HEK293 (cell line): ENCODE measurements around the gene ADAMTSL2.

Experiments
- CTCF ChIA-PET: fragments of 350-600 bp; formaldehyde crosslinking; extraction: SDS; loops from one replicate; lab custom pipeline; 2021; ENCODE audit warnings: antibody characterized with exemption; lab: Yijun Ruan, JAX
- POLR2A ChIA-PET: fragments of 300-600 bp; formaldehyde crosslinking; extraction: SDS; loops from one replicate; lab custom pipeline; 2020; ENCODE audit warnings: antibody characterized with exemption, inconsistent platforms; lab: Yijun Ruan, JAX
- H3K27ac ChIP-seq: fragments of 200-500 bp; sonication (Bioruptor generic); 2 replicates; pipeline ENCODE4 v1.5.1; 2014; ENCODE audit warnings: low read depth, low read length, control low read depth, inconsistent platforms; ENCODE audit errors: extremely low read depth
- H3K36me3 ChIP-seq, 2 experiments: fragments of 200-500 bp in 1 of 2; sonication (Bioruptor generic) in 1 of 2; 1 replicate in 1 of 2; 2 replicates in 1 of 2; pipeline ENCODE4 v1.5.1; 2014 to 2017; ENCODE audit warnings: inconsistent platforms in 2 of 2, low read length in 2 of 2; ENCODE audit not compliant: control insufficient read depth in 2 of 2, insufficient read depth in 1 of 2
- H3K4me1 ChIP-seq: fragments of 200-500 bp; sonication (Bioruptor generic); 2 replicates; pipeline ENCODE4 v1.5.1; 2014; ENCODE audit warnings: mild to moderate bottlenecking, low read length, inconsistent platforms; ENCODE audit not compliant: control insufficient read depth, insufficient read depth
- H3K4me3 ChIP-seq: 2 replicates; pipeline ENCODE4 v1.5.1; 2011; ENCODE audit warnings: low read depth, mild to moderate bottlenecking, control low read depth, low read length, moderate library complexity
- H3K9me3 ChIP-seq: fragments of 200-500 bp; sonication (Bioruptor generic); 2 replicates; pipeline ENCODE4 v1.5.1; 2014; ENCODE audit warnings: low read depth, low read length, inconsistent platforms; ENCODE audit not compliant: control insufficient read depth, insufficient read depth
- BCL6B ChIP-seq: fragments of 450-650 bp; formaldehyde crosslinking; IDR thresholded peaks from 2 replicates; pipeline ENCODE4 v1.5.1; 2017; ENCODE audit warnings: missing biosample characterization, missing genetic modification characterization
- CTCF ChIP-seq: fragments of 450-650 bp; formaldehyde crosslinking; IDR thresholded peaks from 2 replicates; pipeline ENCODE4 v1.5.1; 2016; ENCODE audit warnings: missing biosample characterization, missing genetic modification characterization
- KLF1 ChIP-seq: fragments of 450-650 bp; formaldehyde crosslinking; IDR thresholded peaks from 2 replicates; pipeline ENCODE4 v1.5.1; 2016; ENCODE audit warnings: missing biosample characterization, missing genetic modification characterization
- KLF9 ChIP-seq: fragments of 450-650 bp; formaldehyde crosslinking; IDR thresholded peaks from 2 replicates; pipeline ENCODE4 v1.5.1; 2016; ENCODE audit warnings: missing biosample characterization, missing genetic modification characterization, low read depth
- SALL2 ChIP-seq: fragments of 450-650 bp; formaldehyde crosslinking; IDR thresholded peaks from 2 replicates; pipeline ENCODE4 v1.5.0; 2017; ENCODE audit warnings: missing biosample characterization, mild to moderate bottlenecking, missing genetic modification characterization, borderline replicate concordance
- SP7 ChIP-seq: fragments of 450-650 bp; formaldehyde crosslinking; IDR thresholded peaks from 2 replicates; pipeline ENCODE4 v1.5.1; 2016; ENCODE audit warnings: missing biosample characterization, missing genetic modification characterization
- ZBTB21 ChIP-seq: fragments of 450-650 bp; formaldehyde crosslinking; IDR thresholded peaks from 2 replicates; pipeline ENCODE4 v1.5.1; 2017; ENCODE audit warnings: missing biosample characterization, missing genetic modification characterization
- ZBTB8A ChIP-seq: fragments of 450-650 bp; formaldehyde crosslinking; IDR thresholded peaks from 2 replicates; pipeline ENCODE4 v1.5.1; 2016; ENCODE audit warnings: missing biosample characterization, missing genetic modification characterization
- ZNF2 ChIP-seq: fragments of 450-650 bp; formaldehyde crosslinking; IDR thresholded peaks from 2 replicates; pipeline ENCODE4 v1.5.1; 2016; ENCODE audit warnings: missing biosample characterization, missing genetic modification characterization
- ZNF202 ChIP-seq: fragments of 450-650 bp; formaldehyde crosslinking; IDR thresholded peaks from 2 replicates; pipeline ENCODE4 v1.5.1; 2016; ENCODE audit warnings: missing biosample characterization, missing genetic modification characterization, borderline replicate concordance
- ZNF223 ChIP-seq: fragments of 450-650 bp; formaldehyde crosslinking; IDR thresholded peaks from 2 replicates; pipeline ENCODE4 v1.5.1; 2016; ENCODE audit warnings: missing biosample characterization, missing genetic modification characterization
- ZNF23 ChIP-seq: fragments of 450-650 bp; formaldehyde crosslinking; IDR thresholded peaks from 2 replicates; pipeline ENCODE4 v1.5.1; 2016; ENCODE audit warnings: missing biosample characterization, missing genetic modification characterization, borderline replicate concordance
- ZNF37A ChIP-seq: fragments of 450-650 bp; IDR thresholded peaks from 2 replicates; pipeline ENCODE4 v1.5.1; 2018; ENCODE audit warnings: missing biosample characterization, missing genetic modification characterization
- ZNF449 ChIP-seq: fragments of 450-650 bp; formaldehyde crosslinking; IDR thresholded peaks from 2 replicates; pipeline ENCODE4 v1.5.1; 2017; ENCODE audit warnings: missing biosample characterization, mild to moderate bottlenecking, missing genetic modification characterization, moderate library complexity
- ZNF521 ChIP-seq: fragments of 450-650 bp; formaldehyde crosslinking; IDR thresholded peaks from 2 replicates; pipeline ENCODE4 v1.5.1; 2017; ENCODE audit warnings: missing biosample characterization, mild to moderate bottlenecking, missing genetic modification characterization
- ZNF785 ChIP-seq: fragments of 450-650 bp; formaldehyde crosslinking; IDR thresholded peaks from 2 replicates; pipeline ENCODE4 v1.5.1; 2016; ENCODE audit warnings: missing biosample characterization, missing genetic modification characterization
- TF ChIP-seq, protein P1 (sequence below): fragments of 450-650 bp; formaldehyde crosslinking; IDR thresholded peaks from 2 replicates; pipeline ENCODE4 v1.5.1; 2016; ENCODE audit warnings: missing biosample characterization, missing genetic modification characterization
- TF ChIP-seq, protein P2 (sequence below): fragments of 450-650 bp; formaldehyde crosslinking; IDR thresholded peaks from 2 replicates; pipeline ENCODE4 v1.5.1; 2016; ENCODE audit warnings: missing biosample characterization, missing genetic modification characterization

The ADAMTSL2 gene

GRCh38 chr9:133542002-133542401, 7.5 kb downstream of the ADAMTSL2 start (continued):
- TF ChIP-seq ZNF449 (tag by site-specific recombination): no peak
- TF ChIP-seq KLF1: no peak
- no peak for TF ChIP-seq ZNF785
- TF ChIP-seq, all 188 proteins: peak for 0

GRCh38 chr9:133543772-133544467, 9.4 kb downstream of the ADAMTSL2 start:
- TF ChIP-seq KLF9 (tag by site-specific recombination) (no peak), SALL2 (tag by site-specific recombination) (no peak), ZNF521 (tag by site-specific recombination) (no peak), ZNF202 (tag by site-specific recombination) (no peak), SP7 (tag by site-specific recombination) (no peak), CTCF (tag by site-specific recombination) (no peak), ZBTB8A (tag by site-specific recombination) (no peak)
- TF ChIP-seq, protein P1, sequence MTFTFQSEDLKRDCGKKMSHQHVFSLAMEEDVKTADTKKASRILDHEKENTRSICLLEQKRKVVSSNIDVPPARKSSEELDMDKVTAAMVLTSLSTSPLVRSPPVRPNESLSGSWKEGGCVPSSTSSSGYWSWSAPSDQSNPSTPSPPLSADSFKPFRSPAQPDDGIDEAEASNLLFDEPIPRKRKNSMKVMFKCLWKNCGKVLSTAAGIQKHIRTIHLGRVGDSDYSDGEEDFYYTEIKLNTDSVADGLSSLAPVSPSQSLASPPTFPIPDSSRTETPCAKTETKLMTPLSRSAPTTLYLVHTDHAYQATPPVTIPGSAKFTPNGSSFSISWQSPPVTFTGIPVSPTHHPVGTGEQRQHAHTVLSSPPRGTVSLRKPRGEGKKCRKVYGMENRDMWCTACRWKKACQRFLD: no peak
- TF ChIP-seq, protein P2, sequence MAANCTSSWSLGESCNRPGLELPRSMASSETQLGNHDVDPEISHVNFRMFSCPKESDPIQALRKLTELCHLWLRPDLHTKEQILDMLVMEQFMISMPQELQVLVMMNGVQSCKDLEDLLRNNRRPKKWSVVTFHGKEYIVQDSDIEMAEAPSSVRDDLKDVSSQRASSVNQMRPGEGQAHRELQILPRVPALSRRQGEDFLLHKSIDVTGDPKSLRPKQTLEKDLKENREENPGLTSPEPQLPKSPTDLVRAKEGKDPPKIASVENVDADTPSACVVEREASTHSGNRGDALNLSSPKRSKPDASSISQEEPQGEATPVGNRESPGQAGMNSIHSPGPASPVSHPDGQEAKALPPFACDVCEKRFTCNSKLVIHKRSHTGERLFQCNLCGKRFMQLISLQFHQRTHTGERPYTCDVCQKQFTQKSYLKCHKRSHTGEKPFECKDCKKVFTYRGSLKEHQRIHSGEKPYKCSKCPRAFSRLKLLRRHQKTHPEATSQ (tag by site-specific recombination): no peak
- Histone ChIP-seq H3K4me1 (no peaks in the 10 kb centered on the region), H3K27ac (no peak overlapping the region), H3K36me3 (no peaks in the 10 kb centered on the region), H3K4me3 (no peak overlapping the region), H3K9me3 (no peaks in the 10 kb centered on the region)
- CTCF ChIA-PET: interaction anchor here (1.2 to 1.6 kb wide), 2 partner anchors 10 to 11 kb away, joined by 3 to 8 read pairs; partner anchors contain the start of gene ADAMTSL2
- POLR2A ChIA-PET: no interaction called here

- TF ChIP-seq ZNF23 (no peak), ZNF223 (tag by site-specific recombination) (no peak), ZBTB21 (tag by site-specific recombination) (no peak), ZNF2 (tag by site-specific recombination) (no peak), ZNF37A (tag by site-specific recombination) (no peak), BCL6B (tag by site-specific recombination) (no peak)
- ChIA-PET POLR2A (no interaction called here), CTCF (no interaction called here)
- Histone ChIP-seq H3K27ac (no peak overlapping the region), H3K36me3 (no peaks in the 10 kb centered on the region), H3K9me3 (no peaks in the 10 kb centered on the region), H3K4me3 (no peak overlapping the region), H3K4me1 (no peaks in the 10 kb centered on the region)
These were observed 11.2 kb downstream of the ADAMTSL2 start for GRCh38 chr9:133545494-133546286.
